H1 (cell line): ENCODE results near the gene CRYBB3. TPM values are rescaled to one million over a fixed set of nuclear protein-coding genes. Genes with fewer than 3 reads are reported as not detected.

Experiments used
- CTCF ChIA-PET: fragments of 300-600 bp; sonication (Branson Sonifier 250); formaldehyde crosslinking; loops from one replicate; lab custom pipeline; 2021; ENCODE audit not compliant: partially characterized antibody; lab: Charles Lee
- POLR2A ChIA-PET: fragments of 300-600 bp; sonication (Branson Sonifier 250); formaldehyde crosslinking; loops from one replicate; lab custom pipeline; 2021; ENCODE audit warnings: inconsistent platforms; ENCODE audit not compliant: partially characterized antibody; lab: Charles Lee
- DNase-seq, 2 experiments: peaks; one replicate each; pipeline versions ENCODE4 v3.0.0 to v3.0.0-alpha.2; 2010 to 2022; ENCODE audit warnings: low spot score in 2 of 2, low read depth in 1 of 2, mixed read lengths in 1 of 2
- FAIRE-seq: peaks from 2 replicates; lab custom pipeline; 2011; peaks lifted over from hg19 to GRCh38; lab: Jason Lieb, UNC
- H2AFZ ChIP-seq: 2 replicates; pipeline ENCODE4 v1.8.1; 2012; ENCODE audit warnings: low read length, inconsistent platforms
- H2AK5ac ChIP-seq: 2 replicates; pipeline ENCODE4 v1.6.1; 2013; ENCODE audit warnings: low read depth, low read length
- H2BK120ac ChIP-seq: replicated peaks from 2 replicates; pipeline ENCODE3; 2013; ENCODE audit warnings: low read depth, low read length, inconsistent platforms
- H2BK12ac ChIP-seq: 2 replicates; pipeline ENCODE4 v1.6.1; 2013; ENCODE audit warnings: low read depth, low read length
- H2BK15ac ChIP-seq: 2 replicates; pipeline ENCODE4 v1.6.1; 2013; ENCODE audit warnings: low read length
- H2BK20ac ChIP-seq: 2 replicates; pipeline ENCODE4 v1.6.1; 2013; ENCODE audit warnings: low read length
- H2BK5ac ChIP-seq: 2 replicates; pipeline ENCODE4 v1.6.1; 2013; ENCODE audit warnings: low read depth, low read length
- H3K14ac ChIP-seq: 2 replicates; pipeline ENCODE4 v1.6.1; 2013; ENCODE audit warnings: inconsistent platforms; ENCODE audit not compliant: insufficient read length
- H3K18ac ChIP-seq: 2 replicates; pipeline ENCODE4 v1.6.1; 2013; ENCODE audit warnings: low read length; ENCODE audit errors: extremely low read depth
- H3K23ac ChIP-seq: 2 replicates; pipeline ENCODE4 v1.6.1; 2013; ENCODE audit warnings: inconsistent platforms; ENCODE audit not compliant: insufficient read length
- H3K23me2 ChIP-seq: 2 replicates; pipeline ENCODE4 v1.6.1; 2013; ENCODE audit warnings: low read depth, low read length
- H3K27ac ChIP-seq: 2 replicates; pipeline ENCODE4 v1.6.1; 2011; ENCODE audit warnings: low read depth, low read length, inconsistent platforms
- H3K27me3 ChIP-seq, 4 experiments: replicated peaks in 1 of 4; 1 replicate in 1 of 4; 2 replicates in 3 of 4; pipeline versions ENCODE4 v1.6.1 to v1.8.1; 2011 to 2013; ENCODE audit warnings: low read length in 3 of 4, mild to moderate bottlenecking in 3 of 4, inconsistent platforms in 2 of 4, mixed read lengths in 2 of 4, moderate library complexity in 1 of 4; ENCODE audit not compliant: control insufficient read depth in 3 of 4, insufficient read depth in 3 of 4; ENCODE audit errors: extremely low read depth in 1 of 4
- H3K36me3 ChIP-seq, 4 experiments: 2 replicates each; pipeline versions ENCODE4 v1.6.1 to v1.8.1; 2011 to 2013; ENCODE audit warnings: mild to moderate bottlenecking in 4 of 4, low read length in 3 of 4, moderate library complexity in 2 of 4, control low read depth in 1 of 4, inconsistent platforms in 1 of 4; ENCODE audit not compliant: insufficient read depth in 4 of 4, control insufficient read depth in 2 of 4
- H3K4ac ChIP-seq: replicated peaks from 2 replicates; pipeline ENCODE3; 2013; ENCODE audit warnings: low read length, low read depth, mixed read lengths, inconsistent platforms; ENCODE audit not compliant: insufficient read length
- H3K4me1 ChIP-seq, 4 experiments: replicated peaks in 1 of 4; 1 replicate in 1 of 4; 2 replicates in 3 of 4; pipeline versions ENCODE4 v1.6.1 to v1.8.1; 2011 to 2013; ENCODE audit warnings: low read length in 3 of 4, inconsistent platforms in 2 of 4, mixed read lengths in 1 of 4; ENCODE audit not compliant: insufficient read depth in 4 of 4, control insufficient read depth in 3 of 4
- H3K4me2 ChIP-seq, 2 experiments: 2 replicates each; pipeline versions ENCODE4 v1.6.1 to v1.8.1; 2011 to 2013; ENCODE audit warnings: low read depth in 2 of 2, low read length in 2 of 2, control low read depth in 1 of 2, inconsistent platforms in 1 of 2, mild to moderate bottlenecking in 1 of 2; ENCODE audit not compliant: insufficient read depth in 1 of 2
- H3K4me3 ChIP-seq, 4 experiments: fragments of 200-600, 300-600 bp in 1 of 4; sonication (generic), shearing (Covaris generic), sonication (Bioruptor Twin) in 1 of 4; 2 replicates each; pipeline versions ENCODE4 v1.5.1 to v1.8.1; 2011 to 2016; ENCODE audit warnings: low read length in 4 of 4, low read depth in 3 of 4, control low read depth in 2 of 4, inconsistent platforms in 2 of 4, mild to moderate bottlenecking in 2 of 4, mixed read lengths in 1 of 4, moderate library complexity in 1 of 4; ENCODE audit not compliant: insufficient read depth in 2 of 4; ENCODE audit errors: extremely low read depth in 1 of 4
- H3K56ac ChIP-seq: replicated peaks from 2 replicates; pipeline ENCODE3; 2013; ENCODE audit warnings: low read depth, mild to moderate bottlenecking, mixed read lengths, low read length, inconsistent platforms; ENCODE audit not compliant: insufficient read length
- H3K79me1 ChIP-seq: 2 replicates; pipeline ENCODE4 v1.6.1; 2013; ENCODE audit warnings: low read depth, low read length, control low read depth
- H3K79me2 ChIP-seq, 2 experiments: 2 replicates each; pipeline versions ENCODE4 v1.6.1 to v1.8.1; 2012 to 2013; ENCODE audit warnings: low read length in 2 of 2, mild to moderate bottlenecking in 2 of 2, inconsistent platforms in 1 of 2; ENCODE audit not compliant: insufficient read depth in 2 of 2, control insufficient read depth in 1 of 2
- H3K9ac ChIP-seq, 4 experiments: replicated peaks in 1 of 4; 1 replicate in 1 of 4; 2 replicates in 3 of 4; pipeline versions ENCODE4 v1.6.1 to v1.8.1; 2011 to 2013; ENCODE audit warnings: low read depth in 3 of 4, low read length in 3 of 4, control low read depth in 2 of 4, mild to moderate bottlenecking in 2 of 4, moderate library complexity in 2 of 4, inconsistent platforms in 1 of 4; ENCODE audit errors: extremely low read depth in 1 of 4
- H3K9me3 ChIP-seq, 2 experiments: 2 replicates each; pipeline versions ENCODE4 v1.6.1 to v1.8.1; 2012 to 2013; ENCODE audit warnings: mild to moderate bottlenecking in 2 of 2, moderate library complexity in 2 of 2, control low read depth in 1 of 2, inconsistent platforms in 1 of 2, low read depth in 1 of 2, low read length in 1 of 2, mixed read lengths in 1 of 2; ENCODE audit not compliant: insufficient read depth in 2 of 2
- H4K20me1 ChIP-seq, 2 experiments: replicated peaks in 1 of 2; 2 replicates each; pipeline versions ENCODE3 to v1.8.1; 2011 to 2013; ENCODE audit warnings: inconsistent platforms in 2 of 2, low read length in 2 of 2, mild to moderate bottlenecking in 1 of 2; ENCODE audit not compliant: insufficient read depth in 2 of 2, control insufficient read depth in 1 of 2
- H4K5ac ChIP-seq: 2 replicates; pipeline ENCODE4 v1.6.1; 2013; ENCODE audit warnings: low read length, low read depth, mixed read lengths, inconsistent platforms; ENCODE audit not compliant: insufficient read length
- H4K8ac ChIP-seq: 2 replicates; pipeline ENCODE4 v1.8.0; 2013; ENCODE audit warnings: mild to moderate bottlenecking, moderate library complexity, low read length, inconsistent platforms; ENCODE audit not compliant: insufficient read depth; ENCODE audit errors: extremely low read depth
- H4K91ac ChIP-seq: replicated peaks from 2 replicates; pipeline ENCODE3; 2013; ENCODE audit warnings: low read length, mixed read lengths, inconsistent platforms; ENCODE audit not compliant: insufficient read length
- BRCA1 ChIP-seq: IDR thresholded peaks from 2 replicates; pipeline ENCODE4 v1.6.1; 2012; ENCODE audit warnings: low read depth, low read length, improper control_type of control experiment
- CBX8 ChIP-seq: fragments of 300-800, 300-1000 bp; sonication (generic); IDR thresholded peaks from 2 replicates; pipeline ENCODE4 v1.7.1; 2016; ENCODE audit warnings: low read depth, low read length, borderline replicate concordance
- SP1 ChIP-seq: IDR thresholded peaks from 2 replicates; pipeline ENCODE4 v1.6.1; 2011; ENCODE audit warnings: low read depth, low read length
- WGBS, 2 experiments: shearing (Covaris generic) in 1 of 2; methylation state at CpG; one replicate each; pipeline versions ENCODE4 v1.1.6 to v1.1.7; 2013 to 2015; ENCODE audit warnings: low lambda C conversion rate in 2 of 2, mixed read lengths in 2 of 2, inconsistent platforms in 1 of 2, low coverage in 1 of 2, missing lambda C conversion rate in 1 of 2; ENCODE audit not compliant: insufficient replicate concordance in 2 of 2, insufficient coverage in 1 of 2, insufficient read length in 1 of 2; ENCODE audit errors: extremely low coverage in 1 of 2, missing lambda C conversion rate in 1 of 2; 5-methylcytosine and 5-hydroxymethylcytosine counted together
- polyA plus RNA-seq, 7 experiments: library from polyadenylated mRNA; depleted of rRNA in 3 of 7; stranded (reverse) in 5 of 7; unstranded in 2 of 7; fragments of >200 nt in 5 of 7; fragments of 200-250 nt in 2 of 7; gene quantifications; 1 replicate in 5 of 7; 2 replicates in 1 of 7; 4 replicates in 1 of 7; pipeline versions ENCODE4 v1.2.1 to v1.2.3, GENCODE V29; 2011 to 2013; ENCODE audit warnings: missing spikeins in 2 of 7, mixed read lengths in 2 of 7
- total RNA-seq: library from RNA; stranded (reverse); fragmentation: NEBNext Ultra II Directional; extraction: Animal tissue kit (Norgen Biotek cat#: 25700); gene quantifications from 2 replicates; pipeline ENCODE4 v1.2.1, GENCODE V29; 2021

Gene CRYBB3
- total and polyA plus RNA-seq, 2 of the 8 experiments (the other 6 are each of a cell fraction or from before 2014, with no cell fraction given): 0.44 to 0.58 TPM

DNA sequence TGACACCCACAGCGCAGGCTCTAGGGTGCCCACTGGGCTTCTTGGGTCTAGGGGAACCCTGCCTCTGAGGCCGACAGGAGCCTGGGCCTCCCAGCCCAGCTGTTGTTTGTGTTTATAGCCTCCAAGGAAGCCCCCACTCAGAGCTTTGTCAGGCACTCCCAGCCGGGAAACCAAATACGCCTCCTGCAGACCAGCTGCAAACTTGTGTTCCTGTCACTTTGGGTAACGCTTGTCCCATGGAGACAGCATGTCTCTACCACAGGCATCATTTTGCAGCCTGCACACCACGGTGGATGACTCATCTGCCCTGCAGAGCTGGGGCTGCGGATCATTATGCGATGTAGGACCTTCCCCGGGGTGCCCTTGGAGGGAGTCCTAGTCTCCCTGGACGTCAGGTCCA, 40.6 kb upstream of the CRYBB3 start:
- H3K79me1 ChIP-seq: no peaks in the 10 kb centered on the region; the same call in 1 of the 2 replicates
- H4K91ac ChIP-seq: no peak overlapping the region
- no peak overlapping the region for H4K5ac ChIP-seq
- no peak overlapping the region for H2BK5ac ChIP-seq
- H2AFZ ChIP-seq: no peak overlapping the region
- no peaks in the 10 kb centered on the region for H3K79me2 ChIP-seq
- TF ChIP-seq BRCA1: no peak
- TF ChIP-seq CBX8: no peak
- no peak for TF ChIP-seq SP1
- POLR2A ChIA-PET: interaction anchor here (0.7 kb wide), 1 partner anchor 111 kb away, joined by 4 read pairs; no protein-coding TSS in a partner anchor
- DNase-seq: no peak
- FAIRE-seq: no peak
- H4K8ac ChIP-seq: no peak overlapping the region
- no peak overlapping the region for H3K27ac ChIP-seq
- H2BK20ac ChIP-seq: no peak overlapping the region
- H3K36me3 ChIP-seq: no peaks in the 10 kb centered on the region
- peaks cover 3 to 10% of the 10 kb centered on the region in 2 experiments for H4K20me1 ChIP-seq
- H2BK12ac ChIP-seq: no peak overlapping the region
- no peak overlapping the region; a peak in 1 of 7 replicates for H3K9ac ChIP-seq
- no peak overlapping the region for H3K56ac ChIP-seq
- no peak overlapping the region for H2AK5ac ChIP-seq
- H3K14ac ChIP-seq: no peak overlapping the region
- H3K4me3 ChIP-seq: no peak overlapping the region
- no peak overlapping the region for H2BK120ac ChIP-seq
- no peaks in the 10 kb centered on the region for H3K9me3 ChIP-seq
- no peaks in the 10 kb centered on the region for H3K27me3 ChIP-seq
- H3K4me2 ChIP-seq: no peak overlapping the region
- no peak overlapping the region for H3K18ac ChIP-seq
- no peak overlapping the region for H2BK15ac ChIP-seq
- no peaks in the 10 kb centered on the region for H3K23me2 ChIP-seq
- 83% methylated on average over 10 of the region's 10 CpGs; no CpG with 5 or more reads in 1 of the 2 experiments for WGBS, 2 experiments
- H3K4ac ChIP-seq: peak overlapping the region; percentile 44
- peaks cover 0 to 8% (median 4%) of the 10 kb centered on the region in 4 experiments; a peak in 4 of 7 replicates for H3K4me1 ChIP-seq
- CTCF ChIA-PET: interaction anchor here (0.7 to 2.1 kb wide), 10 partner anchors 11 to 77 kb away, joined by 3 to 7 read pairs (median 5); no protein-coding TSS in a partner anchor
- H3K23ac ChIP-seq: no peak overlapping the region
